CD4-positive, CD25-positive, alpha-beta regulatory T cell (primary cell): Measurements from ENCODE around the gene PCDHB14. TPM values are rescaled to one million over a fixed set of nuclear protein-coding genes. Genes with fewer than 3 reads are reported as not detected.
"Not testable (repeated sequence)": the region's sequence is repeated elsewhere in the genome, so short reads cannot be mapped to it uniquely, and the experiment has no call there.

Source experiments
- ATAC-seq, 2 donors: fragments of 150-1000 bp; cut with Tn5 transposase; one replicate each; pipeline ENCODE4 v1.10.0; 2021; ENCODE audit warnings: low read depth in 2 of 2, moderate number of reproducible peaks in 2 of 2, moderate library complexity in 1 of 2
- DNase-seq, 3 donors: peaks; one replicate each; pipeline versions ENCODE4 v3.0.0 to v3.0.0-alpha.2; 2012 to 2022; ENCODE audit warnings: mixed read lengths in 1 of 3
- H3K27ac ChIP-seq: one replicate; pipeline ENCODE4 v1.7.0; 2013; ENCODE audit warnings: mild to moderate bottlenecking, low read length; ENCODE audit not compliant: insufficient read depth, poor library complexity, severe bottlenecking
- H3K27me3 ChIP-seq: one replicate; pipeline ENCODE4 v1.7.0; 2013; ENCODE audit warnings: low read length; ENCODE audit not compliant: control insufficient read depth, insufficient read depth
- H3K36me3 ChIP-seq: one replicate; pipeline ENCODE4 v1.7.0; 2013; ENCODE audit warnings: mild to moderate bottlenecking, low read length, moderate library complexity; ENCODE audit not compliant: control insufficient read depth, insufficient read depth
- H3K4me1 ChIP-seq: 2 replicates; pipeline ENCODE4 v1.7.0; 2013; ENCODE audit warnings: mild to moderate bottlenecking, low read length; ENCODE audit not compliant: insufficient read depth, control insufficient read depth, poor library complexity, severe bottlenecking
- H3K4me3 ChIP-seq: one replicate; pipeline ENCODE4 v1.7.0; 2013; ENCODE audit warnings: low read depth, mild to moderate bottlenecking, low read length, moderate library complexity
- H3K9me3 ChIP-seq, 2 experiments: 1 replicate in 1 of 2; 2 replicates in 1 of 2; pipeline ENCODE4 v1.7.0; 2013; ENCODE audit warnings: low read length in 2 of 2, mild to moderate bottlenecking in 1 of 2, moderate library complexity in 1 of 2; ENCODE audit not compliant: control insufficient read depth in 2 of 2
- H3K27ac Mint-ChIP-seq, 3 donors: one replicate each; pipeline ENCODE4 v1.8.0; 2020 to 2022; ENCODE audit warnings: mild to moderate bottlenecking in 3 of 3, mixed read lengths in 3 of 3, moderate library complexity in 2 of 3
- H3K27me3 Mint-ChIP-seq: one replicate; pipeline ENCODE4 v1.8.0; 2022; ENCODE audit warnings: mild to moderate bottlenecking, mixed read lengths
- H3K36me3 Mint-ChIP-seq: one replicate; pipeline ENCODE4 v1.8.0; 2020; ENCODE audit warnings: mixed read lengths
- H3K4me1 Mint-ChIP-seq, 4 donors: one replicate each; pipeline ENCODE4 v1.8.0; 2020 to 2022; ENCODE audit warnings: mixed read lengths in 4 of 4, mild to moderate bottlenecking in 1 of 4
- H3K4me3 Mint-ChIP-seq, 4 donors: one replicate each; pipeline ENCODE4 v1.8.0; 2020 to 2022; ENCODE audit warnings: mild to moderate bottlenecking in 4 of 4, mixed read lengths in 4 of 4, moderate library complexity in 3 of 4
- H3K9me3 Mint-ChIP-seq, 7 donors: one replicate each; pipeline ENCODE4 v1.8.0; 2020 to 2022; ENCODE audit warnings: mixed read lengths in 7 of 7, mild to moderate bottlenecking in 3 of 7, moderate library complexity in 2 of 7
- polyA plus RNA-seq, 4 donors: library from polyadenylated mRNA; unstranded; fragments of 300-500 nt; fragmentation: Illumina TruSeq; gene quantifications; one replicate each; pipeline ENCODE4 v1.2.3, GENCODE V29; 2021
- total RNA-seq: library from RNA; stranded (reverse); gene quantifications from one replicate; pipeline ENCODE4 v1.2.3, GENCODE V29; 2022

Gene PCDHB14
- total RNA-seq (not detected), polyA plus RNA-seq (not detected)

GRCh38 chr5:141223112-141223783 lies at the start of gene PCDHB14:
Gene PCDHB14, plus strand, starts transcription at chr5:141223343. Its CDS starts 163 bp downstream, at chr5:141223506.
- H3K27ac Mint-ChIP-seq: no peak within 1 kb of the TSS
- Histone ChIP-seq H3K9me3 (peaks cover 8 to 10% of the 10 kb centered on the region in 2 experiments), H3K27ac (no peak within 1 kb of the TSS), H3K4me1 (no peaks in the 10 kb centered on the region), H3K4me3 (peak within 1 kb of the TSS; percentile 24), H3K36me3 (no peaks in the 10 kb centered on the region), H3K27me3 (peaks cover 5% of the 10 kb centered on the region)
- peaks cover 0 to 34% (median 8%) of the 10 kb centered on the region in 7 donors for H3K9me3 Mint-ChIP-seq
- ATAC-seq: no peak
- H3K36me3 Mint-ChIP-seq: no peaks in the 10 kb centered on the region
- DNase-seq: peak in 1 of 3 donors; percentile 5
- peak within 1 kb of the TSS in 3 of 4 donors; percentile 42 to 53 (median 47) for H3K4me3 Mint-ChIP-seq
- H3K27me3 Mint-ChIP-seq: peaks cover 18% of the 10 kb centered on the region
- peaks cover 0 to 5% (median 0%) of the 10 kb centered on the region in 4 donors for H3K4me1 Mint-ChIP-seq

- H3K27ac Mint-ChIP-seq, H3K4me3 Mint-ChIP-seq: not testable (repeated sequence)
These were observed 48.6 kb upstream of the PCDHB14 start for GRCh38 chr5:141174291-141175104.

GRCh38 chr5:141175933-141176332 lies 47.2 kb upstream of the PCDHB14 start:
- Histone ChIP-seq H3K27me3 (peaks cover 5% of the 10 kb centered on the region), H3K9me3 (no peaks in the 10 kb centered on the region), H3K4me1 (no peaks in the 10 kb centered on the region), H3K36me3 (no peaks in the 10 kb centered on the region), H3K4me3 (no peak overlapping the region), H3K27ac (no peak overlapping the region)
- Mint-ChIP-seq H3K9me3 (peaks cover 0 to 11% (median 2%) of the 10 kb centered on the region in 7 donors), H3K27ac (no peak overlapping the region), H3K27me3 (peaks cover 14% of the 10 kb centered on the region), H3K36me3 (no peaks in the 10 kb centered on the region), H3K4me3 (no peak overlapping the region), H3K4me1 (peaks cover 0 to 5% (median 0%) of the 10 kb centered on the region in 4 donors)
- DNase-seq (no peak), ATAC-seq (no peak)

More at GRCh38 chr5:141174291-141175104, 48.6 kb upstream of the PCDHB14 start:
- not testable (repeated sequence) for H3K4me1 ChIP-seq, H3K9me3 ChIP-seq, H3K36me3 ChIP-seq, H3K4me1 Mint-ChIP-seq, H3K27ac ChIP-seq, H3K27me3 ChIP-seq, DNase-seq, H3K36me3 Mint-ChIP-seq, ATAC-seq, H3K4me3 ChIP-seq
- H3K9me3 Mint-ChIP-seq: peaks cover 0 to 11% (median 0%) of the 10 kb centered on the region in 7 donors
- peaks cover 14% of the 10 kb centered on the region for H3K27me3 Mint-ChIP-seq

- DNase-seq, H3K27me3 ChIP-seq, H3K4me3 ChIP-seq, ATAC-seq, H3K27ac ChIP-seq, H3K9me3 ChIP-seq, H3K4me1 Mint-ChIP-seq, H3K4me3 Mint-ChIP-seq, H3K36me3 Mint-ChIP-seq, H3K4me1 ChIP-seq, H3K36me3 ChIP-seq, H3K27ac Mint-ChIP-seq: not testable (repeated sequence)
- H3K27me3 Mint-ChIP-seq: peaks cover 14% of the 10 kb centered on the region
- peaks cover 0 to 10% (median 7%) of the 10 kb centered on the region in 7 donors for H3K9me3 Mint-ChIP-seq
These were observed 45.5 kb upstream of the PCDHB14 start, which contains the start of gene PCDHB8 for GRCh38 chr5:141177577-141178191. Gene PCDHB8, plus strand, starts transcription at chr5:141177790. Its CDS starts 245 bp downstream, at chr5:141178035.

GRCh38 chr5:141179371-141179770 lies 43.8 kb upstream of the PCDHB14 start:
- DNase-seq, H3K27ac Mint-ChIP-seq, H3K36me3 Mint-ChIP-seq, H3K36me3 ChIP-seq, H3K9me3 ChIP-seq, H3K4me3 Mint-ChIP-seq, H3K4me1 ChIP-seq, H3K27me3 ChIP-seq, H3K4me3 ChIP-seq, ATAC-seq, H3K27ac ChIP-seq, H3K4me1 Mint-ChIP-seq: not testable (repeated sequence)
- peaks cover 0 to 16% (median 6%) of the 10 kb centered on the region in 7 donors for H3K9me3 Mint-ChIP-seq
- H3K27me3 Mint-ChIP-seq: peaks cover 11% of the 10 kb centered on the region

- H3K4me3 ChIP-seq, H3K27me3 ChIP-seq, ATAC-seq, H3K4me1 Mint-ChIP-seq, H3K4me3 Mint-ChIP-seq, H3K36me3 Mint-ChIP-seq, H3K27me3 Mint-ChIP-seq, H3K9me3 ChIP-seq, H3K4me1 ChIP-seq, DNase-seq, H3K27ac ChIP-seq, H3K27ac Mint-ChIP-seq, H3K36me3 ChIP-seq: not testable (repeated sequence)
- H3K9me3 Mint-ChIP-seq: peaks cover 0 to 19% (median 6%) of the 10 kb centered on the region in 7 donors
These were observed 43.3 kb upstream of the PCDHB14 start for GRCh38 chr5:141179876-141180275.

GRCh38 chr5:141180313-141180712 lies 42.8 kb upstream of the PCDHB14 start:
- no peaks in the 10 kb centered on the region for H3K4me1 ChIP-seq
- H3K27me3 ChIP-seq: peaks cover 9% of the 10 kb centered on the region
- H3K4me3 ChIP-seq: no peak overlapping the region
- H3K27ac ChIP-seq: no peak overlapping the region
- peaks cover 4% of the 10 kb centered on the region for H3K27me3 Mint-ChIP-seq
- no peak overlapping the region for H3K27ac Mint-ChIP-seq
- H3K9me3 Mint-ChIP-seq: peaks cover 0 to 19% (median 6%) of the 10 kb centered on the region in 7 donors
- no peaks in the 10 kb centered on the region for H3K4me1 Mint-ChIP-seq
- no peaks in the 10 kb centered on the region for H3K36me3 ChIP-seq
- H3K4me3 Mint-ChIP-seq: no peak overlapping the region
- H3K36me3 Mint-ChIP-seq: peaks cover 6% of the 10 kb centered on the region
- no peak for ATAC-seq
- H3K9me3 ChIP-seq: no peaks in the 10 kb centered on the region
- DNase-seq: no peak
